Measurements from ENCODE around the gene TBL3.
A peak's percentile ranks its signal among the peaks of the same experiment; 100 is the strongest.
"Not testable (repeated sequence)": the region's sequence is repeated elsewhere in the genome, so short reads cannot be mapped to it uniquely, and the experiment has no call there.

The TBL3 gene

GRCh38 chr16:1958715-1959268 is 13.1 kb upstream of the TBL3 start:
- TF ChIP-seq, protein P1, sequence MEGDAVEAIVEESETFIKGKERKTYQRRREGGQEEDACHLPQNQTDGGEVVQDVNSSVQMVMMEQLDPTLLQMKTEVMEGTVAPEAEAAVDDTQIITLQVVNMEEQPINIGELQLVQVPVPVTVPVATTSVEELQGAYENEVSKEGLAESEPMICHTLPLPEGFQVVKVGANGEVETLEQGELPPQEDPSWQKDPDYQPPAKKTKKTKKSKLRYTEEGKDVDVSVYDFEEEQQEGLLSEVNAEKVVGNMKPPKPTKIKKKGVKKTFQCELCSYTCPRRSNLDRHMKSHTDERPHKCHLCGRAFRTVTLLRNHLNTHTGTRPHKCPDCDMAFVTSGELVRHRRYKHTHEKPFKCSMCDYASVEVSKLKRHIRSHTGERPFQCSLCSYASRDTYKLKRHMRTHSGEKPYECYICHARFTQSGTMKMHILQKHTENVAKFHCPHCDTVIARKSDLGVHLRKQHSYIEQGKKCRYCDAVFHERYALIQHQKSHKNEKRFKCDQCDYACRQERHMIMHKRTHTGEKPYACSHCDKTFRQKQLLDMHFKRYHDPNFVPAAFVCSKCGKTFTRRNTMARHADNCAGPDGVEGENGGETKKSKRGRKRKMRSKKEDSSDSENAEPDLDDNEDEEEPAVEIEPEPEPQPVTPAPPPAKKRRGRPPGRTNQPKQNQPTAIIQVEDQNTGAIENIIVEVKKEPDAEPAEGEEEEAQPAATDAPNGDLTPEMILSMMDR (IDR thresholded peaks at IDR 0.05; ENCODE audit: low read depth, low read length) = no peak

GRCh38 chr16:1959269-1960039 is 12.4 kb upstream of the TBL3 start, which contains the start of gene NDUFB10:
Gene NDUFB10, plus strand, starts transcription at chr16:1959538. Its CDS starts 87 bp downstream, at chr16:1959625.
- Histone ChIP-seq H3K4me3 (ENCODE audit: low read depth, low read length) (peak within 1 kb of the TSS; percentile 67), H3K27ac (peak within 1 kb of the TSS; percentile 79), H3K9me3 (ENCODE audit: severe bottlenecking) (no peaks in the 10 kb centered on the region), H3K27me3 (ENCODE audit: insufficient read depth, low read depth, severe bottlenecking) (no peaks in the 10 kb centered on the region), H3K36me3 (peaks cover 38% of the 10 kb centered on the region)
- TF ChIP-seq, protein P1 (IDR thresholded peaks at IDR 0.05; ENCODE audit: low read depth, low read length) = peak; percentile 83
- peak; percentile 94 for DNase-seq

More at GRCh38 chr16:1958715-1959268, 13.1 kb upstream of the TBL3 start:
- H3K4me3 ChIP-seq (ENCODE audit: low read depth, low read length) = no peak overlapping the region
- no peaks in the 10 kb centered on the region for H3K9me3 ChIP-seq (ENCODE audit: severe bottlenecking)
- no peaks in the 10 kb centered on the region for H3K27me3 ChIP-seq (ENCODE audit: insufficient read depth, low read depth, severe bottlenecking)
- no peak for DNase-seq
- peak overlapping the region; percentile 79 for H3K27ac ChIP-seq
- peaks cover 31% of the 10 kb centered on the region for H3K36me3 ChIP-seq

DNA sequence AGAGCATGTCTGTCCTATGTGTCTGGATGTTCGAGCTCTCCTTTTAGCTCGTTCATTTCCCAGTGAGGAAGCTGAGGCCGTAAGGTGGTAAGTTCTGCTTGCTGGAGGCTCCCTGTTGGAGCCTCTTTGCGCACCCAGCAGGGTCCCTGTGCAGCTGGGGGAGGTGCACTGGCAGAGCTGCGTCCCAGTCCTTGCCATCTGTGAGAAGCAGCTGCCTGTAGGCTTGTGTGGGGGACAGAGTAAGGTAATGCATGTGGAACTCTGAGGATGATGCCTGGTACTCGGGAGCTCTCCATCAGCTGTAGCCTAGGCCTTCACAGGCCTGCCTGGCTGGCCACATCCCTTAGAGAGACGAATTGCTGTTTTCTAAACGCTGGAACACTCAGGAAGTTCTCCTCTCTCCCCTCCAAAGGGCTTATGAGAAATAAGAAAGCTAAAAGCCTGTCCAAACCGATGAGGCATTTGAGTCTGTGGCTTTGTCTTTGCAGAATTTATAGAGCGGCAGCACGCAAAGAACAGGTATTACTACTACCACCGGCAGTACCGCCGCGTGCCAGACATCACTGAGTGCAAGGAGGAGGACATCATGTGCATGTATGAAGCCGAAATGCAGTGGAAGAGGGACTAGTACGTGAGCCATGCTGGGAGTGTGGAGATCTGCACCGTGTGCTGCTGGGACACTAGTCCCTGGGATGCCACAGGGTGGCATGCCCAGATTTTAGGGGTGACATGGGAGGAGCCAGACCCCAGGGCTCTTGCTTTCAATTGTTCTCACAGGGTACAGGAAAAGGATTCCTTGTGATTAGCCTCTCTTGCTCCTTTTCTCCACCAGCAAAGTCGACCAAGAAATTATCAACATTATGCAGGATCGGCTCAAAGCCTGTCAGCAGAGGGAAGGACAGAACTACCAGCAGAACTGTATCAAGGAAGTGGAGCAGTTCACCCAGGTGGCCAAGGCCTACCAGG is 10.9 kb upstream of the TBL3 start:
- DNase-seq = peak; percentile 72
- H3K27me3 ChIP-seq (ENCODE audit: insufficient read depth, low read depth, severe bottlenecking) = no peaks in the 10 kb centered on the region
- H3K9me3 ChIP-seq (ENCODE audit: severe bottlenecking) = no peaks in the 10 kb centered on the region
- peaks cover 43% of the 10 kb centered on the region for H3K36me3 ChIP-seq
- TF ChIP-seq, protein P1 (IDR thresholded peaks at IDR 0.05; ENCODE audit: low read depth, low read length) = no peak
- H3K27ac ChIP-seq = peak overlapping the region; percentile 79
- peak overlapping the region; percentile 67 for H3K4me3 ChIP-seq (ENCODE audit: low read depth, low read length)

DNA sequence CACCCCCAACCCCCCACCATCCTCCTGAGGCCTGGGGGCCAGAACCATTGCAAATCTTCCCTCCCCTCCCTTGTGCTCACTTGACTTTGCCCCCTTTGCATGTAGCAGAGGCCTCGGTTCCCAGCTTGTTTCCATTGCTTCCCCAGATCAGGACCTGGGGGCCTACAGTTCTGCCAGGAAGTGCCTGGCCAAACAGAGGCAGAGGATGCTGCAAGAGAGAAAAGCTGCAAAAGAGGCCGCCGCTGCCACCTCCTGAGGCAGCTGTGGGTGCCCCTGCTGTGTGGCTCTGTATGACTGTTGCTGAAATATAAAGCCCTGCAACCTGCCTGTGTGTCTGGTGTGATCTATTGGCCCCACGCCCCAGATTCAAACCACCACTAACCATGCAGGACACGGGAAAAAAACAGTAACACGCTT is 10.2 kb upstream of the TBL3 start:
- H3K4me3 ChIP-seq (ENCODE audit: low read depth, low read length) = no peak overlapping the region
- H3K36me3 ChIP-seq = peaks cover 43% of the 10 kb centered on the region
- no peaks in the 10 kb centered on the region for H3K27me3 ChIP-seq (ENCODE audit: insufficient read depth, low read depth, severe bottlenecking)
- TF ChIP-seq, protein P1 (IDR thresholded peaks at IDR 0.05; ENCODE audit: low read depth, low read length) = no peak
- H3K9me3 ChIP-seq (ENCODE audit: severe bottlenecking) = no peaks in the 10 kb centered on the region
- DNase-seq = no peak
- H3K27ac ChIP-seq = no peak overlapping the region; the same call in 1 of the 2 replicates

GRCh38 chr16:1962161-1963153 is 9.4 kb upstream of the TBL3 start:
- H3K36me3 ChIP-seq = peaks cover 43% of the 10 kb centered on the region
- H3K4me3 ChIP-seq (ENCODE audit: low read depth, low read length); DNase-seq; H3K27me3 ChIP-seq (ENCODE audit: insufficient read depth, low read depth, severe bottlenecking); H3K9me3 ChIP-seq (ENCODE audit: severe bottlenecking): not testable (repeated sequence)
- H3K27ac ChIP-seq = peak overlapping the region; percentile 92
